Esophagus mucosa (tissue), 1 donor: ENCODE results near the gene SLC39A11. TPM values are rescaled to one million over a fixed set of nuclear protein-coding genes. Genes with fewer than 3 reads are reported as not detected.

ENCODE experiments used
- ATAC-seq: fragments of 200-7000 bp; cut with Tn5 transposase; one replicate; pipeline ENCODE4 v1.9.1; 2020
- total RNA-seq: library from RNA; stranded (reverse); gene quantifications from one replicate; pipeline ENCODE4 v1.2.4, GENCODE V29; 2023
- donor health status: DM: yes; HTN: yes; CAD: no.

The SLC39A11 gene
- total RNA-seq, 1 donor from 2014 or later, result 32.8 TPM

- ATAC-seq, result no peak
These were observed 357.4 kb downstream of the SLC39A11 start for GRCh38 chr17:72735048-72735447.

GRCh38 chr17:72734613-72735012 lies 357.9 kb downstream of the SLC39A11 start:
- no peak for ATAC-seq

GRCh38 chr17:72733619-72734282 lies 358.7 kb downstream of the SLC39A11 start:
- no peak for ATAC-seq

GRCh38 chr17:72732893-72733618 lies 359.4 kb downstream of the SLC39A11 start:
- ATAC-seq, result no peak

- no peak for ATAC-seq
These were observed 362.4 kb downstream of the SLC39A11 start for GRCh38 chr17:72730077-72730476.

GRCh38 chr17:72726936-72727335 lies 365.6 kb downstream of the SLC39A11 start:
- peak; percentile 34 for ATAC-seq

- ATAC-seq, result peak; percentile 80
These were observed 366.9 kb downstream of the SLC39A11 start for GRCh38 chr17:72725433-72726068.

- no peak for ATAC-seq
These were observed 368.2 kb downstream of the SLC39A11 start for GRCh38 chr17:72724267-72724666.

GRCh38 chr17:72723711-72724110 lies 368.8 kb downstream of the SLC39A11 start:
- ATAC-seq, result no peak

GRCh38 chr17:72720494-72720825 lies 372.0 kb downstream of the SLC39A11 start:
- ATAC-seq, result no peak

- ATAC-seq, result no peak
These were observed 372.7 kb downstream of the SLC39A11 start for GRCh38 chr17:72719578-72720493.

- ATAC-seq, result no peak
These were observed 373.3 kb downstream of the SLC39A11 start for GRCh38 chr17:72719206-72719577.

- ATAC-seq, result peak; percentile 35
These were observed 374.8 kb downstream of the SLC39A11 start for GRCh38 chr17:72717676-72718075.

- ATAC-seq, result no peak
These were observed 375.2 kb downstream of the SLC39A11 start for GRCh38 chr17:72717276-72717675.

GRCh38 chr17:72715906-72716572 lies 376.4 kb downstream of the SLC39A11 start:
- ATAC-seq, result peak; percentile 42

GRCh38 chr17:72714357-72714966 lies 378.0 kb downstream of the SLC39A11 start:
- ATAC-seq, result no peak

- ATAC-seq, result no peak
These were observed 378.8 kb downstream of the SLC39A11 start for GRCh38 chr17:72713701-72714100.

- ATAC-seq, result no peak
These were observed 380.8 kb downstream of the SLC39A11 start for GRCh38 chr17:72711521-72712310.

- peak; percentile 87 for ATAC-seq
These were observed 381.7 kb downstream of the SLC39A11 start for GRCh38 chr17:72710834-72711233.

- peak; percentile 80 for ATAC-seq
These were observed 382.3 kb downstream of the SLC39A11 start for GRCh38 chr17:72710202-72710601.

GRCh38 chr17:72708682-72709081 lies 383.8 kb downstream of the SLC39A11 start:
- peak; percentile 31 for ATAC-seq
